ENCODE measurements around the gene PRR11.

GRCh38 chr17:59110973-59111372 lies 44.6 kb upstream of the PRR11 start:
- TF ChIP-seq POLR2A (IDR thresholded peaks at IDR 0.05) (no peak), CTCF (IDR thresholded peaks at IDR 0.05 in 4 of 5, conservative IDR thresholded peaks at IDR 0.05 in 1 of 5) (no peak)
